GM12878 (cell line): ENCODE data around the gene LRP5. TPM values are rescaled to one million over a fixed set of nuclear protein-coding genes. Genes with fewer than 3 reads are reported as not detected.

Source experiments
- ATAC-seq: fragments of 200-7000 bp; cut with Tn5 transposase; 3 replicates; pipeline ENCODE4 v1.9.1; 2020; ENCODE audit warnings: mild to moderate bottlenecking, moderate library complexity
- BruUV-seq: library from RNA; stranded (reverse); fragments of 400-500 nt; replicated peaks from 2 replicates; lab custom pipeline; 2021; lab: Mats Ljungman, UMichigan
- CTCF ChIA-PET: fragments of 300-600 bp; sonication (Branson Sonifier 250); formaldehyde crosslinking; extraction: SDS; loops from one replicate; lab custom pipeline; 2021; ENCODE audit warnings: inconsistent platforms; lab: Yijun Ruan, JAX
- POLR2A ChIA-PET: fragments of 350-600 bp; formaldehyde crosslinking; extraction: SDS; loops from one replicate; lab custom pipeline; 2021; ENCODE audit warnings: inconsistent platforms; lab: Charles Lee
- RAD21 ChIA-PET: fragments of 300-600 bp; sonication (Branson Sonifier 250); formaldehyde crosslinking; loops from one replicate; lab custom pipeline; 2023; ENCODE audit warnings: antibody characterized with exemption; ENCODE audit not compliant: unreplicated experiment; lab: Charles Lee
- SMC1A ChIA-PET: fragments of 300-600 bp; sonication (Branson Sonifier 250); formaldehyde crosslinking; loops from one replicate; lab custom pipeline; 2023; ENCODE audit not compliant: unreplicated experiment, uncharacterized antibody; lab: Charles Lee
- DNase-seq: peaks from one replicate; pipeline ENCODE4 v3.0.0-alpha.2; 2011; ENCODE audit warnings: low read depth, low spot score
- FAIRE-seq: peaks from 3 replicates; lab custom pipeline; 2011; peaks lifted over from hg19 to GRCh38; lab: Jason Lieb, UNC
- H2AFZ ChIP-seq: 2 replicates; pipeline ENCODE4 v1.6.0; 2011; ENCODE audit warnings: low read depth, low read length, control low read depth; ENCODE audit not compliant: control insufficient read depth
- H3K27ac ChIP-seq: 2 replicates; pipeline ENCODE4 v1.5.1; 2011; ENCODE audit warnings: control low read depth; ENCODE audit not compliant: control insufficient read depth, insufficient read depth
- H3K27me3 ChIP-seq, 2 experiments: replicated peaks in 1 of 2; 2 replicates each; pipeline versions ENCODE4 v1.6.0 to v1.6.1; 2011; ENCODE audit warnings: low read length in 1 of 2; ENCODE audit not compliant: control insufficient read depth in 2 of 2, insufficient read depth in 2 of 2
- H3K36me3 ChIP-seq, 2 experiments: 2 replicates each; pipeline ENCODE4 v1.5.1; 2011; ENCODE audit warnings: low read length in 1 of 2; ENCODE audit not compliant: control insufficient read depth in 2 of 2, insufficient read depth in 2 of 2
- H3K4me1 ChIP-seq: 2 replicates; pipeline ENCODE4 v1.6.1; 2011; ENCODE audit warnings: mild to moderate bottlenecking, low read length, moderate library complexity, mixed read lengths; ENCODE audit not compliant: control insufficient read depth, insufficient read depth
- H3K4me2 ChIP-seq: 2 replicates; pipeline ENCODE4 v1.6.0; 2011; ENCODE audit warnings: control low read depth; ENCODE audit not compliant: control insufficient read depth, insufficient read depth
- H3K4me3 ChIP-seq: fragments of 200-600 bp; sonication (generic); 2 replicates; pipeline ENCODE4 v1.5.1; 2016
- H3K79me2 ChIP-seq: 2 replicates; pipeline ENCODE4 v1.6.0; 2011; ENCODE audit warnings: low read length; ENCODE audit not compliant: control insufficient read depth, insufficient read depth
- H3K9ac ChIP-seq: 2 replicates; pipeline ENCODE4 v1.8.0; 2011; ENCODE audit warnings: low read length, control low read depth, mixed read lengths; ENCODE audit not compliant: control insufficient read depth, insufficient read depth
- H3K9me3 ChIP-seq: replicated peaks from 3 replicates; pipeline ENCODE4 v1.5.1; 2011; ENCODE audit warnings: mild to moderate bottlenecking, low read length; ENCODE audit not compliant: control insufficient read depth, insufficient read depth
- H4K20me1 ChIP-seq: 2 replicates; pipeline ENCODE4 v1.6.0; 2011; ENCODE audit not compliant: control insufficient read depth, insufficient read depth
- CEBPB ChIP-seq, 2 experiments: fragments of 150-350 bp in 1 of 2; IDR thresholded peaks; 2 replicates each; pipeline ENCODE4 v1.6.1; 2012 to 2014; ENCODE audit warnings: low read depth in 2 of 2, low read length in 2 of 2, borderline replicate concordance in 1 of 2, inconsistent platforms in 1 of 2
- CREM ChIP-seq: IDR thresholded peaks from 2 replicates; pipeline ENCODE4 v1.6.1; 2014; ENCODE audit warnings: antibody characterized with exemption, low read depth
- EP300 ChIP-seq, 2 experiments: fragments of 150-350 bp in 1 of 2; IDR thresholded peaks; 2 replicates each; pipeline ENCODE4 v1.6.1; 2011 to 2012; ENCODE audit warnings: low read depth in 2 of 2, low read length in 2 of 2, borderline replicate concordance in 1 of 2, improper control_type of control experiment in 1 of 2, inconsistent platforms in 1 of 2; ENCODE audit not compliant: control insufficient read depth in 1 of 2
- JUND ChIP-seq: IDR thresholded peaks from 2 replicates; pipeline ENCODE4 v1.6.1; 2012; ENCODE audit warnings: low read depth, mild to moderate bottlenecking, low read length, improper control_type of control experiment, moderate library complexity
- MTA2 ChIP-seq: fragments of 450-650 bp; IDR thresholded peaks from 2 replicates; pipeline ENCODE4 v1.6.1; 2016; ENCODE audit warnings: low read depth, mild to moderate bottlenecking, moderate library complexity
- NFXL1 ChIP-seq: fragments of 450-650 bp; IDR thresholded peaks from 2 replicates; pipeline ENCODE4 v1.6.1; 2017; ENCODE audit warnings: antibody characterized with exemption, mild to moderate bottlenecking, borderline replicate concordance
- NFYA ChIP-seq: IDR thresholded peaks from 2 replicates; pipeline ENCODE4 v1.6.1; 2011; ENCODE audit warnings: low read depth, mild to moderate bottlenecking, low read length, improper control_type of control experiment, borderline replicate concordance
- NR2C1 ChIP-seq: fragments of 450-650 bp; IDR thresholded peaks from 2 replicates; pipeline ENCODE4 v1.6.1; 2017; ENCODE audit warnings: antibody characterized with exemption, mild to moderate bottlenecking, moderate library complexity
- POLR2AphosphoS2 ChIP-seq: IDR thresholded peaks from 2 replicates; pipeline ENCODE4 v1.6.1; 2011; ENCODE audit warnings: low read depth, mild to moderate bottlenecking, low read length, improper control_type of control experiment, moderate library complexity
- SMC3 ChIP-seq: IDR thresholded peaks from 2 replicates; pipeline ENCODE4 v1.6.1; 2011; ENCODE audit warnings: low read length, improper control_type of control experiment, borderline replicate concordance
- ZNF274 ChIP-seq: IDR thresholded peaks from one replicate; pipeline ENCODE4 v1.8.0; 2011; ENCODE audit not compliant: insufficient read length, insufficient read depth
- ZNF622 ChIP-seq: fragments of 450-650 bp; IDR thresholded peaks from 2 replicates; pipeline ENCODE4 v1.6.1; 2017; ENCODE audit warnings: mild to moderate bottlenecking, inconsistent platforms
- WGBS: methylation state at CpG from one replicate; pipeline ENCODE4 v1.1.6; 2016; ENCODE audit warnings: low lambda C conversion rate; ENCODE audit not compliant: insufficient replicate concordance, insufficient coverage; ENCODE audit errors: missing lambda C conversion rate; 5-methylcytosine and 5-hydroxymethylcytosine counted together
- in situ Hi-C: fragments of 300-500 bp; cut with MboI; formaldehyde crosslinking; loops from 9 replicates; pipeline ENCODE4 v1.14.3; 2018; ENCODE audit warnings: mixed read lengths
- intact Hi-C: fragments of 100-400 bp; cut with micrococcal nuclease; formaldehyde crosslinking; loops from one replicate; pipeline ENCODE4 v1.14.2; 2022; ENCODE audit not compliant: unreplicated experiment
- polyA plus RNA-seq, 11 experiments: library from polyadenylated mRNA; depleted of rRNA in 4 of 11; unstranded in 6 of 11; stranded (reverse) in 5 of 11; fragments of >200 nt; fragmentation: Nextera tagmentation in 4 of 11; fragmentation: Illumina TruSeq in 1 of 11; extraction: Ambion mirVana in 4 of 11; extraction: Trizol in 1 of 11; gene quantifications; 1 replicate in 1 of 11; 2 replicates in 10 of 11; pipeline versions ENCODE4 v1.2.1 to v1.2.3, GENCODE V29; 2011 to 2016; ENCODE audit warnings: inconsistent platforms in 2 of 11, missing spikeins in 2 of 11, low read depth in 1 of 11
- total RNA-seq, 4 experiments: library from RNA; depleted of rRNA in 3 of 4; stranded (reverse); fragments of >200 nt in 3 of 4; fragmentation: Illumina TruSeq in 1 of 4; extraction: Trizol in 1 of 4; gene quantifications; 2 replicates each; pipeline versions ENCODE4 v1.2.1 to v1.2.3, GENCODE V29; 2013 to 2021

The LRP5 gene
- total and polyA plus RNA-seq, 10 of the 15 experiments (the other 5 are each of a cell fraction or from before 2014, with no cell fraction given), result 0.37 to 34.0 (median 6.6) TPM

DNA sequence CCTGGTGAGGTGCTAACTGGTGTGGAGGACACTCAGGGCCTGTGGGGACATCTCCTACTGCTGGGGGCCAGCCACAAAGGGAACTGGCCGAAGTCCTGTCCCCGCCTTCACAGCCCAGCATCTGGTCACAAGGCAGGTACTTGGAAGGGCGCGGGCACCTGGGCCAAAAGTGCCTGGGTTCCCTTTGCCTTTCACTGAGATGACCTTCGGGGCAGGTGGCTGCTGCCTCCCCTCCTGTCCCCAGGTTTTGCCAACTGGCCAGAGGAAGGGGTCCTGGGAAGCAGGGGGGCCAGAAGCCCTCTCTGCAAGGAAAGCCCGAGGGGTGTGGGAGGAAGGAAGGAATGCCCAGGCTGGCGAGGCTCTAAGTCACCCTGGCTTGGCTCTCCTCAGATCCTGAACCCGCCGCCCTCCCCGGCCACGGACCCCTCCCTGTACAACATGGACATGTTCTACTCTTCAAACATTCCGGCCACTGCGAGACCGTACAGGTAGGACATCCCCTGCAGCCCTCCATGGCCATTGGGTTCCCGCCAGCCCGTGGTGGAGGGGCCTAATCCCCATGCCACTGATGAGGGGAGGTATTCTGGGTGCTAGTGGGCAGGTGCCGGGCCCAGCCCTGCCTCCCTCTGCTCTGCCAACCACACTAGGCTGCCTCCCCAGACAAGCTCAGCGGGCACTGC is 133.8 kb downstream of the LRP5 start:
- intact Hi-C loops (loop anchor here (2.0 to 5.0 kb wide), 2 partner anchors 149 to 189 kb away; no protein-coding TSS in a partner anchor), in situ Hi-C loops (no loop called here)
- no peaks in the 10 kb centered on the region for H3K27me3 ChIP-seq
- ChIA-PET RAD21 (interaction anchor here (1.1 kb wide), 1 partner anchor 75 kb away, joined by 3 read pairs; no protein-coding TSS in a partner anchor), SMC1A (no interaction called here), CTCF (interaction anchor here (0.7 to 1.0 kb wide), 4 partner anchors 148 to 242 kb away, joined by 3 to 4 read pairs (median 3); no protein-coding TSS in a partner anchor), POLR2A (no interaction called here)
- no peak overlapping the region for H3K4me2 ChIP-seq
- no peaks in the 10 kb centered on the region; the same call in 2 of the 3 replicates for H3K9me3 ChIP-seq
- 80% methylated on average over 18 of the region's 18 CpGs for WGBS
- no peak overlapping the region for H2AFZ ChIP-seq
- FAIRE-seq, result no peak
- no peaks in the 10 kb centered on the region for H4K20me1 ChIP-seq
- H3K27ac ChIP-seq, result no peak overlapping the region
- BruUV-seq, result no TSS peak
- no peak overlapping the region for H3K9ac ChIP-seq
- peaks cover 4 to 5% of the 10 kb centered on the region in 2 experiments; a peak in 2 of 4 replicates for H3K36me3 ChIP-seq
- no peaks in the 10 kb centered on the region for H3K79me2 ChIP-seq
- no peak overlapping the region for H3K4me3 ChIP-seq
- no peak for ATAC-seq
- no peak for DNase-seq
- peaks cover 4% of the 10 kb centered on the region; the same call in 1 of the 2 replicates for H3K4me1 ChIP-seq
- TF ChIP-seq ZNF274, result no peak
- TF ChIP-seq NFYA, result no peak
- no peak for TF ChIP-seq SMC3
- no peak for TF ChIP-seq NFXL1
- no peak for TF ChIP-seq NR2C1
- TF ChIP-seq JUND, result no peak
- TF ChIP-seq ZNF622, result no peak
- no peak for TF ChIP-seq CEBPB (IDR thresholded peaks at IDR 0.05; ENCODE audit: borderline replicate concordance in 1 of 2, low read depth in 2 of 2, low read length in 2 of 2)
- no peak for TF ChIP-seq EP300 (IDR thresholded peaks at IDR 0.05; ENCODE audit: borderline replicate concordance in 1 of 2, control insufficient read depth in 1 of 2, low read depth in 2 of 2, low read length in 2 of 2)
- TF ChIP-seq POLR2AphosphoS2, result no peak
- TF ChIP-seq CREM, result no peak
- no peak for TF ChIP-seq MTA2
